H1 (cell line): ENCODE data around the gene TACC2. TPM values are rescaled to one million over a fixed set of nuclear protein-coding genes. Genes with fewer than 3 reads are reported as not detected.

ENCODE experiments used
- KDM1A ChIP-seq: fragments of 200-600, 300-600 bp; sonication (generic); IDR thresholded peaks from 2 replicates; pipeline ENCODE4 v1.7.1; 2016; ENCODE audit warnings: mild to moderate bottlenecking, low read length, borderline replicate concordance
- KDM4A ChIP-seq: IDR thresholded peaks from one replicate; pipeline ENCODE4 v1.7.1; 2012; ENCODE audit warnings: low read depth, mild to moderate bottlenecking, moderate library complexity, low read length, inconsistent platforms; ENCODE audit not compliant: severe bottlenecking
- MAFK ChIP-seq: IDR thresholded peaks from 2 replicates; pipeline ENCODE4 v1.6.1; 2012; ENCODE audit warnings: low read depth, mild to moderate bottlenecking, improper control_type of control experiment, low read length
- MAX ChIP-seq: IDR thresholded peaks from 2 replicates; pipeline ENCODE4 v1.6.1; 2012; ENCODE audit warnings: inconsistent platforms
- PHF8 ChIP-seq: fragments of 200-600 bp; sonication (generic); conservative IDR thresholded peaks from 2 replicates; pipeline ENCODE4 v1.7.1; 2012; ENCODE audit warnings: low read depth, mild to moderate bottlenecking, inconsistent platforms, low read length, moderate library complexity
- RXRA ChIP-seq: IDR thresholded peaks from 2 replicates; pipeline ENCODE4 v1.6.1; 2011; ENCODE audit warnings: low read depth, mild to moderate bottlenecking, low read length, moderate library complexity; ENCODE audit not compliant: insufficient read depth
- SUZ12 ChIP-seq: fragments of 200-600 bp; sonication (generic); IDR thresholded peaks from 2 replicates; pipeline ENCODE4 v1.6.1; 2012; ENCODE audit warnings: mild to moderate bottlenecking, inconsistent platforms, low read length, moderate library complexity, mixed read lengths
- polyA plus RNA-seq, 7 experiments: library from polyadenylated mRNA; depleted of rRNA in 3 of 7; stranded (reverse) in 5 of 7; unstranded in 2 of 7; fragments of >200 nt in 5 of 7; fragments of 200-250 nt in 2 of 7; gene quantifications; 1 replicate in 5 of 7; 2 replicates in 1 of 7; 4 replicates in 1 of 7; pipeline versions ENCODE4 v1.2.1 to v1.2.3, GENCODE V29; 2011 to 2013; ENCODE audit warnings: missing spikeins in 2 of 7, mixed read lengths in 2 of 7
- total RNA-seq: library from RNA; stranded (reverse); fragmentation: NEBNext Ultra II Directional; extraction: Animal tissue kit (Norgen Biotek cat#: 25700); gene quantifications from 2 replicates; pipeline ENCODE4 v1.2.1, GENCODE V29; 2021

The TACC2 gene
- total and polyA plus RNA-seq, 2 of the 8 experiments (the other 6 are each of a cell fraction or from before 2014, with no cell fraction given): 21.2 to 46.6 TPM

GRCh38 chr10:122141821-122142640, 153.1 kb downstream of the TACC2 start (continued):
- no peak for TF ChIP-seq SUZ12
- TF ChIP-seq MAFK: no peak
- no peak for TF ChIP-seq RXRA
- TF ChIP-seq MAX: no peak
- TF ChIP-seq PHF8: no peak
- TF ChIP-seq KDM4A: no peak
- TF ChIP-seq KDM1A: no peak
- TF ChIP-seq, all 59 proteins: peak for 0
